HCT116 (cell line): Measurements from ENCODE around the gene PROB1.

Experiments
- CTCF ChIP-seq, 3 experiments: fragments of 200-600 bp in 1 of 3; sonication (generic) in 1 of 3; IDR thresholded peaks in 2 of 3; conservative IDR thresholded peaks in 1 of 3; 2 replicates each; pipeline ENCODE4 v1.5.1; 2012 to 2017; ENCODE audit warnings: low read depth in 2 of 3, low read length in 2 of 3, antibody characterized with exemption in 1 of 3, borderline replicate concordance in 1 of 3, control low read depth in 1 of 3, mild to moderate bottlenecking in 1 of 3, mixed read lengths in 1 of 3, mixed run types in 1 of 3, moderate library complexity in 1 of 3; ENCODE audit not compliant: insufficient read depth in 1 of 3
- ELF1 ChIP-seq: IDR thresholded peaks from 2 replicates; pipeline ENCODE4 v1.6.1; 2012; ENCODE audit warnings: low read depth, borderline replicate concordance
- EZH2 ChIP-seq: fragments of 200-600 bp; sonication (generic); IDR thresholded peaks from 2 replicates; pipeline ENCODE4 v1.6.1; 2017; ENCODE audit warnings: antibody characterized with exemption, mixed run types
- EZH2phosphoT487 ChIP-seq: fragments of 200-600 bp; IDR thresholded peaks from 2 replicates; pipeline ENCODE4 v1.6.1; 2018; ENCODE audit warnings: antibody characterized with exemption, borderline replicate concordance
- POLR2A ChIP-seq: IDR thresholded peaks from 2 replicates; pipeline ENCODE4 v1.7.0; 2011; ENCODE audit warnings: borderline replicate concordance; ENCODE audit not compliant: insufficient read depth, insufficient read length; ENCODE audit errors: extremely low read depth
- TCF7L2 ChIP-seq: IDR thresholded peaks from 2 replicates; pipeline ENCODE4 v1.7.0; 2011; ENCODE audit warnings: borderline replicate concordance, inconsistent platforms; ENCODE audit not compliant: insufficient read depth, insufficient read length; ENCODE audit errors: extremely low read depth

- TF ChIP-seq CTCF (IDR thresholded peaks at IDR 0.05 in 2 of 3, conservative IDR thresholded peaks at IDR 0.05 in 1 of 3; ENCODE audit: borderline replicate concordance in 1 of 3, insufficient read depth in 1 of 3, low read depth in 2 of 3, low read length in 2 of 3) (no peak), TCF7L2 (no peak), POLR2A (no peak), ELF1 (no peak), EZH2phosphoT487 (no peak), EZH2 (no peak)
These were observed 4.9 kb downstream of the PROB1 start, which contains the start of gene MZB1 for GRCh38 chr5:139389701-139390638.
